IPS-18c (cell line): Measurements from ENCODE around the gene PSME3.
A peak's percentile ranks its signal among the peaks of the same experiment; 100 is the strongest.

Source experiments
- H3K4me3 ChIP-seq: 2 replicates; pipeline ENCODE4 v1.7.0; 2013; ENCODE audit warnings: low read depth, mild to moderate bottlenecking, low read length, moderate library complexity; ENCODE audit not compliant: insufficient read depth
- H3K9me3 ChIP-seq: one replicate; pipeline ENCODE4 v1.6.1; 2013; ENCODE audit warnings: mild to moderate bottlenecking, low read length, moderate library complexity; ENCODE audit not compliant: control insufficient read depth, insufficient read depth

The PSME3 gene

DNA sequence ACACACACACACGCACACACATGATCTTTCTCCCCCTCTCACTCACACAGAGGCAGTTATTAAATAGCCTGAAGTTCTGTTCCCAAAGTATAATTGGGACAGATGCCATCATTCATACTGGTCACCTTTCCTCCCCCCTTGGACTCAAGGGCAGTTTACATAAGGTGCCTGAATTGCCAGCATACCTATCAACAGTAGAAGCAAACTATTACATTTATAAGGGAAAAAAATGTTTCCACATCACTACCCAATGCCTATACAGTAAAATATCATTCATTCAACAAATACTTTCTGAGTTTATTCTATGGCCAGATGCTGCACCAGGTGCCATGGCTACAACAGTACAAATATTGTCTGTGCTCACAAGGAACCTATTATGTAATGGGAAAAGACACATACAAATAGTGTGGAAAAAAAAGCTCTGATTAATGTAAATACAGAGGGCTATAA is 28.3 kb upstream of the PSME3 start:
- no peak overlapping the region for H3K4me3 ChIP-seq
- H3K9me3 ChIP-seq = no peaks in the 10 kb centered on the region

DNA sequence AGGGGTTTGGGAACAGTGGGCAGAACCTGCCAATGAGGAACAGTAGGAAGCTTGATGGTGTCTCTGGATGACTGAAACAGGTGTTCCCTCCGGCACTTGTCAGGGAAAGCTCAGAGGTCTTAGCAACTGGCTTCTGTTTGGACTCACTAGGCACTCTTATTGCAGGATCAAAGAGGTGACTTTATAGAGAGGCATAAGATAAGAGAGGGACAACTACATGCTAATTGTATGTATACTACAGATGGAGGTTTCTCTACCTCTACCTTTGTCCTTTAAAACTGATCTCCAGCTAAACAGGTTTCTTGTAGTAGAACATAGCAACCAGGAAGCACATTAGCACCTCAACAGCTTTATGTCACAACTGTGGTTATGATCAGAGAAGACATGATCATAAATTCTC is 26.9 kb upstream of the PSME3 start:
- H3K9me3 ChIP-seq = no peaks in the 10 kb centered on the region
- H3K4me3 ChIP-seq = no peak overlapping the region

DNA sequence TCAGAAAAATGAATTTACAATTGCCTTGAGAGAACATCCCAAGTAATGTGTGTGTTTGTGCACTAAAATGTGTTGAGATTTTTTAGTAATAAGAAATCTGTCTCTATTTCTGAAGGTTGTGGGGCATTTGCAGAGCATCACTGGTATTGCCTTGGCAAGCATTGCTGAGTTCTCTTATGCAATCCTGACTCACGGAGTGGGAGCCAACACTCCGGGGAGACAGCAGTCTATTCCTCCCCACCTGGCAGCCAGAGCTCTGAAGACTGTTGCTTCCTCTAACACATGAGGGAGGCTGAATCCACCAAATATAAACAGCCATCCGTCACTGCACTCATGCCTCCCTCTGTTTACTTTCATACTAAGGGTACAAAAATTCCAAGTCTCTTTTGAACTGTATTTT is 23.9 kb upstream of the PSME3 start:
- no peaks in the 10 kb centered on the region for H3K9me3 ChIP-seq
- no peak overlapping the region for H3K4me3 ChIP-seq

DNA sequence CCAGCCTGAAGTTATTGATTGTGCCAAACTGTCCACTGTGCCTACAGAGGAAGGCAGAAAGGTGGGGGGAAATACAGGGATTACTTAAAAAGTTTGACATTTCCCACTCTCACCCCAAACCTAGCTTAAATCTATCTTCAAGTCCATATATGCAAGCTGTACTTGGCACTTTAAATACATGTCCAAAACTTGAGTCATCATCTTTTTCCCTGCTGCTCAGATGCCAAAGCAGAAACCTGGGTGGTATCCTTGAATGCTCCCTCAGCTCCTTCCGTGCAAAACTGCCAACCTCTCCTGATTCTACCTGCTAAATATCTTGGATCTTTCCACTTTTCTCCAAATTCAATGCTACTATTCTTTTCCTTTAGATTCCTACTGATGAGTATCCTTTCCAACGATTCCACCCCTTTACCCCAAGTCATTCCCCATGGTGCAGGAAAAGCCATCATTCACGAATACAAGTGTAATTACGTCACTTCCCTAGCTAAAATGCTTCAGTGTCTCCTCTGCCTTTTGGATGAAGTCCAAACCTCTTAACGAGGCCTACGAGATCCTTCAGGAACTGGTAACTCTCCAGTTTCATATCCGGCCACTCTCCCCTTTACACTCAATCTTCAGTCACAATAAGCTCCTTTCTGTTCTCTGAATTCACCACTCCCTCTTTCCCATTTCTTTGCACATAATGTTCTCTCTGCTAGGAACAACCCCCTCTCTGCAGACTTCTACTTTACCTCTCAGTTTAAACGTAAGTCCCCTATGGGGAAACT is 18.4 kb upstream of the PSME3 start:
- no peaks in the 10 kb centered on the region for H3K9me3 ChIP-seq

DNA sequence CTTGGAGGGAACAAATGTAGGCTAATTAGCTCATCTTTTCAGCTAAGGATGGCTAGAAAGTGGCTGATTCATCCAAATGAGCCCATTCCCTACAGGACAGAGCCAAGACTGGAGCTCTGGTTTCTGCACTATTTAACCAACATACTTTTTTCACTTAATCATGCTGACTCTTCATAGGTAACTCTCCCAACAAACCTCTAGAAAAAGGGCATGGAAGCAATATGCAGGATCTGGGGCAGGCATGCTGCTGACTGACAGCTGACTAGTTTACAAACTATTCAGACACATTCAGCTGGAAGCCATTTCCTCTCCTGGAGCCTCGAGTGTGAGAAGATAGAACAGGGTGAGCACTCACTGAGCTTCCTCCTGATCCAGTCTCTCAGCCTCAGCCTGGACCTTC is 15.3 kb upstream of the PSME3 start:
- no peak overlapping the region for H3K4me3 ChIP-seq
- H3K9me3 ChIP-seq = no peaks in the 10 kb centered on the region

More for the DNA sequence above, 18.4 kb upstream of the PSME3 start:
- no peak overlapping the region for H3K4me3 ChIP-seq

DNA sequence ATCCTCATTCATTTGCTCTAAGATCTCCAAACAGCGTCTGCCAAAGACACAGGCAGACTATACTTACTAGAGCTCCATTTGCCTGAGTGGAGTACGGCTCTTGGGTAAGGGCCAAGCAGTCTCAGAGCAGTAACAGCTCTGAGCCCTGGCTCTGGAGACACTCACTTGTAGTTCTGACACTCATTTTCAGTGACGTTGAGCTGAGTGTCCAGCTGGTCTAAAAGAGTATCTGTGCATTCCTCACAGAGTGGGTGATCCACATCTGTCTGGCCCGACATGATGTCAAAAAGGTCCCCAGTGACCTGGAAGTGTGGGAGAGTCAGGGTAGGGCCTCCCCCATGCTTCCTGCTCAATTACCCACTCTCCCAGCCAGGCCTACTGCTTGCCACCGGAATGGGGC is 14.8 kb upstream of the PSME3 start:
- H3K4me3 ChIP-seq = no peak overlapping the region
- no peaks in the 10 kb centered on the region for H3K9me3 ChIP-seq

DNA sequence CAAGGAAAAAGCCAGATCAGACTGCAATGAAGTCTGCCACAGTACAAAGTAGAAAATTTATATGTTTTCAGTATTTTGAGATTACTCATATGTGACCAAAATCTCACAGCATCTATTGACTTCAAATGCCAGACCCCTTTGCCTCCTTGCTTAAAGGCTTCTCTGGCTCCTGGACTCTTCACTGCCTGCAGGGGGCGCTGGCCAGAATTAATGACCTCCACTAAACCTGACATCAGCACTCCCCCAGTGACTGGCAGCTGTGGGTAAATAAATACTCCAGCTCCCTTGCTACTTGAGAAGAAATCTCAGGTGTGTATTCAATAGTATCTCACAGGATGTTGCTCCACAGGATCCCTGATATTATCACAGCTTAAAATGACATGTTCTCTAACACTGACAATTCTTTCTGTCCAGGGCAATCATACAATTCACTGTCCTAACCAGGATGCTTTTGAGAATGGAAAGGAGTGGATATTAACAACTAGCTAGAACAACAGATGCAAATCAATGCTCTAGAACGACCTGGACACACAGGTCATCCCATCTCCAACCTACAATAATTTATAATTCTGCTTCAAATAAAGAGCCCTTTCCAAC is 13.2 kb upstream of the PSME3 start:
- H3K9me3 ChIP-seq = no peaks in the 10 kb centered on the region

DNA sequence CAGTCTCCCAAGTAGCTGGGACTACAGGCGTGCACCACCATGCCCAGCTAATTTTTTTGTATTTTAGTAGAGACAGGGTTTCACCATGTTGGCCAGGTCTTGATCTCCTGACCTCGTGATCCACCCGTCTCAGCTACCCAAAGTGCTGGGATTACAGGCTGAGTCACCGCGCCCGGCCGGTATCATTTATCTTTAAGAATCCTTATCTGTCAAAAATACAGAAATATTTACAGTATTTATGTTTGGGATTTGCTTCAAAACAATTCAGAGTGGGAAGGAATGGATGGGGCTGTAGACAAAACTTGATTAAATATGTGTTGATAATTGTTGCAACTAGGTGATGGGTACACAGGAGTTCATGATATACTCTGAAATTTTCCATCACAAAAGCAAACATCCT is 12.0 kb upstream of the PSME3 start:
- Histone ChIP-seq H3K9me3 (no peaks in the 10 kb centered on the region), H3K4me3 (no peak overlapping the region)

More for the DNA sequence above, 13.2 kb upstream of the PSME3 start:
- no peak overlapping the region for H3K4me3 ChIP-seq

DNA sequence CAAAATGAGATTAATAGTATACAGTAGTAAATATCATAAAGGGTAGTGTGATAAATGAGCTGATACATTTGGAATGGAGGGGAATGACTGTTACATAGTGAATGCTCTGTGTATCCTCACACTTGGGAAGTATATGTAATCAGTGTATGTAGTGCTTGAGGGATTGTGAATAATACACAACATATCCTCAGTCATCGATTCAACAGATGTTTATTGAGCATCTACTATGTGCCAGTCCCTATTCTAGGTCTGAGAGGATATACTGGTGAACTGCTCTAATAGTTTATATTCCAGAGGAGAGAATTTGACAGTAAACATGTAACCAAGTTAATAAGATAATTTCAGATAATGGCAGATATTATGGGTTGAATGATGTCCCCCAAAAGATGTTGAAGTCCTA is 5.7 kb upstream of the PSME3 start:
- Histone ChIP-seq H3K4me3 (no peak overlapping the region), H3K9me3 (no peaks in the 10 kb centered on the region)

DNA sequence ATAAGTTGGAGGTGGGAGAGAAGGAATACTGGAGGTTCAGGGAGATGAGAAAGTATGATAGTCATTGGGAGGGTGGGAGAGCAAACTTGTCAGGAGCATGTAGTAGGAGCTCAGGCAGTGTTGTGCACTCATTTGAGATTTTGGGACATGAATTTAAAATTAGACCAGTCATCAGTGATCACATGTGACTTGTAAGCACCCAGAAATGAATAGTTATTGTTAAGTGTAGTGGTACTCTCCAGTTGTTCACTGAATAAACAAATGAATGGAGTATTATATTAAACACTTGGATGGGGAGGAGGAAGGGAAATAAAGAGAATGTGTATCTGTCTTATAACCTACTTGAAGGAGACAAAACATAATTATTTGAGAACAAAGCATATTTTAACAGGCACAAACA is 2.2 kb upstream of the PSME3 start:
- no peaks in the 10 kb centered on the region for H3K9me3 ChIP-seq
- H3K4me3 ChIP-seq = no peak overlapping the region

DNA sequence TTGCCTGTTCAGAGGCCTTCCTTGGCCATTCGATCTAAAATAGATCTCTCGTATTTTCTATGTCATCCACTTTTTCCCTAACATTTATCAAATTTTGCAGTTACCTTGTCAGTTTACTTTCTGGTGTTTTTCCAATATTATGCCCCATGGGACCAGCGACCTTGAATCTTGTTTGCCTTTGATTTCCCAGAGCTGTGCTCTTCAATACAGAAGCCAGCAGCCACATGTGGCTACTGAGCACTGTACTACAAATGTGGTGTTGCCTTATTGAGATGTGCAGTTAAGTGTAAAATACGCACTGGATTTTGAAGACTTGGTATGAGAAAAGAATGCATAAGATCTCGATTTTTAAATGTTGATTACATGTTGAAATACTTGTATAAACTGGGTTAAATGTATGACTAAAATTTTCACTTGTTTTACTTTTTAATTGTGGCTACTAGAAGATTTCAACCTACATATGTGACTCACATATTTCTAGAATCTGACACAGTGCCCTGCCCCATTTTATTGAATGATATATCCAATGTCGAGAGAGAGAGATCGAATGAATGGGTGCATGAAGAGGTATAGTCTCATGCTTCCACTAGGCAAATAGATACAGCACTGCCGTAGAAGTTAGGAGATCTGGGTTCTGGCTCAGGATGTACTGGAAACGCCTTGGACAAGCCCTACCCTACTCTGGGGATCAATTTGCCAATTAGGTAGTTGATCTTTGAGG is 824 bp upstream of the PSME3 start:
- Histone ChIP-seq H3K9me3 (no peaks in the 10 kb centered on the region), H3K4me3 (peak overlapping the region; percentile 99)

DNA sequence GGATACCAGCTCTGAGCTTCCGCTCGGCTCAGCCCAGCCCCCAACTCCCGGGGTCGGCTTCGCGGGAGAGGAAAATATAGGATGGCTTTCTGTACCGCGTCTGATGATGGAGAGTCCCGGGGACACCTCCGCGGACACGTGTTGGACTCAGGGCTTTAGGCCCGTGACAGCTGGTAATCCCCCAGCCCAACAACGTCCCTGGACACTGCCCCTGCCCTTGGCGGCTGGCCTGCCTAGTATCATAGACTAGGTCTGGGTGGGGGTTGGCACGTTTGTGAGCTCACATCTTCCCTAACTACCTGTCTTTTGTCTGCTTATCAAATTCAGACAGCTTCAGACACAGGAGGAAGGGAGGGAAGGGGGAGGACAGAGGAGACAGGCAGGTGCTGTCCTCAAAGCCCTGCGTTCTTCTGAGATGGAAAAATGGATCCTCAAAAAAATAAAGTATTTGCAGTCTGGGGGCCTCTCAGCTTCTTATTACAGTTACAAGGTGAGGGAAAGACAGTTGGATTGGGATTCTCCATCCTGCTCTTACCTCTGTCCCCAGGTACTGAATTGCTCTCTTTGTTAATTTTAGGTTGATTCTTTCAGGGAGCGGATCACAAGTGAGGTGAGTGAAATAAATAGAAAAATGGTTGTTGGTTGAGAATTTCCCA is 698 bp downstream of the PSME3 start:
- peak overlapping the region; percentile 99 for H3K4me3 ChIP-seq

DNA sequence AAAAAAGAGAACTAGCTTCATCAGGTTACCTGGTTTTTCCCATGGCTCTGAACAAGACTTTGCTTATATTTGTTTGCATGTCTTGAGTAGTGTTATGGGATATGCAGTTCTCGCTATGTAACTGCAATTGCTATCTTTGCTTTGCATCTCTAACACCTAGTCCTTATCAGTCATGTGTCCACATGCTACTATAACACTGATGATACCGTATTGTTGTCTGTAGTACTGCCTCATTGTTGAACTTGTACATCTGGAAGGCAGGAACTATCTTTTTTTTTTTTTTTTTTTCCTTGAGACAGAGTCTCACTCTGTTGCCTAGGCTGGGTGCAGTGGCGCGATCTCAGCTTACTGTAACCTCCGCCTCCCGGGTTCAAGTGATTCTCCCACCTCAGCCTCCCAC is 2.5 kb downstream of the PSME3 start:
- Histone ChIP-seq H3K9me3 (no peaks in the 10 kb centered on the region), H3K4me3 (no peak overlapping the region)

More for the DNA sequence above, 698 bp downstream of the PSME3 start:
- H3K9me3 ChIP-seq = no peaks in the 10 kb centered on the region

DNA sequence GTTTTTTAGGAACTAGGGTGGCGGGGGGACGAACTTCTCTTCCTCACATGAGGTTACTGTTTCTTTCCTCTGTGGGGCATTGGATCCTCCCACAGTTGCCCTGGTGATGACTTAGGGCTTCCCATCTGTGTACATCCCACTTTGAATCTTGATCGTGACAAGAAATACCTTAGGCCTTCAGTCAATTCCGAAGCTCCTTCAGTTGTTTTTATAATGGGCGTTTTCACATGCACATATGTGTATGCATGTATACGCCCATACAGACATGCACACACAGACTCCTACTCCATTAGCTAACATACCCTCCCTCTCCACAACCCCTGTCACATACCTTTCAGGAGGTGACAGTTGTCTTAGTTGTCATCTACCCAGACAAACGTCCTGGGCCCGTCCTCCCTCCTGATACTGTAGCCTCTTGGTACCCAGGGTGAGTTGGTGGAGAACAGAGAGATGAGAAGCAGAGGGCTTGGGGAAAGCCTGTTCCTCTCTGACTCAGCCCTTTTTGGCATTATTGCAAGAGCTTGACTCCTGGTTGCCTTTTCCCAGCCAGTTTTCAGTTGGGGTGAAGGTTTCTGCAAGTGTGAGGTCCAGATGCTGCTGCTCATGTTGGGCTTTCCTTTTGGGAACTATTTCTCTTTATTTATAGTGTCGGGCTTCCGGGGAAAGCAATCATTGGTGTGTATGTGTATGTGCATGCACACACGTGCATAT is 8.9 kb downstream of the PSME3 start:
- H3K9me3 ChIP-seq = no peaks in the 10 kb centered on the region
- no peak overlapping the region for H3K4me3 ChIP-seq

DNA sequence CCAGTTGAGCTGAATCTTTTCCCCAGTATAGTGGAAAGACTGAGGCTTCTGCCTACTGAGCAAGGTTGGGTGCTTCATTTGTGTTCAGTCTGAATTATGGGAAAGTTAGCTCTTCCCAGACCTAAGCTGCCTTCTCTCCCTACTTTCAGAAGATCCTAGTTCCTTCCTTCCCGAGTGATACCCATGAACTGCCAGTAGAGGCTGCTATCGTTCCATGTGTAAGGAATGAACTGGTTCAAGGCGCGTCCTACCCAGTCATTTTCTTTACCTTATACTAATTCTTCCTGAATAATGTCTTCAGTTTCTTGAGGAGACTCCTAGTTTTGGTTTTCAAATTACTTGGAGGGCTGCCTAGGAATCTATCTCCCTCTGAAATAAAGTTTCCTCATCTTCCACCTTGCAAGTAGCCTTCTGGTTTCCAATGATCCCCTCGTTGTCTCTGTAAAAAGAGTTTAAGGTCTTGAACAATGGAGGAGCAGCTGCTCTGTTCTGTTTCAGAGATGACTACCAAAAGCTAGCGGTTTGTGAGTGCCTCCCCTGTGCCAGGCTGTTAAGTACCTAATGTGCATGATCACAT is 10.2 kb downstream of the PSME3 start:
- no peaks in the 10 kb centered on the region for H3K9me3 ChIP-seq
- H3K4me3 ChIP-seq = no peak overlapping the region

DNA sequence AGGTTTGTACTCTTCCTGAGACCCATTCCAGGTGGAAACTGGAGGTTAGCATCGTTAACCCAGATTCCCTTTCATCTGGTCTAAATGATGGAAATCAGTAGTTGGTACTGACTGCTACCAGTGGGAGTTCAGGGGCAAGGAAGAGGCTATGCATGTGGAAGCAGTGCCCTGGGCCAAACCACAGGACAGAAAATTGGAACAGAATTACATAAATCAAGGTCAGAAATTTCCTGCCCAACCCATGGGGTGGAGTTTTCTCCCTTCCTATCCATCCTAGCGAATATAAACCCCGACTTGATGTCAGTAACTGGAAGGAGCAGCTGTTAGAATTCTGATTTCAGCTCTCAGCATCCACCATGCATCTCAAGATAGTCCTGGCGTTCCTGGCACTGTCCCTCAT is 11.1 kb downstream of the PSME3 start, which contains the start of gene AOC2:
TSS of gene AOC2 (plus strand) at position 310 of the 400 bp plus-strand sequence. CDS start at position 357, 47 bp downstream.
- Histone ChIP-seq H3K4me3 (no peak within 1 kb of the TSS), H3K9me3 (no peaks in the 10 kb centered on the region)
